SU-DHL-6 (cell line): Measurements from ENCODE around the gene DSTN.

Experiments used
- H2AFZ ChIP-seq: fragments of 200-600 bp; sonication (generic); 2 replicates; pipeline ENCODE4 v1.6.1; 2014; ENCODE audit warnings: low read depth, mild to moderate bottlenecking, moderate library complexity, mixed read lengths, antibody characterized with exemption, low read length; ENCODE audit not compliant: severe bottlenecking
- H3F3A ChIP-seq: fragments of 200-600 bp; shearing (Covaris generic); 2 replicates; pipeline ENCODE4 v1.6.0; 2016; ENCODE audit warnings: antibody characterized with exemption, mild to moderate bottlenecking; ENCODE audit not compliant: insufficient read depth
- H3K27ac ChIP-seq: fragments of 200-600 bp; sonication (generic); 2 replicates; pipeline ENCODE4 v1.5.1; 2016; ENCODE audit warnings: low read depth, mild to moderate bottlenecking, low read length, moderate library complexity, mixed read lengths
- H3K27me3 ChIP-seq: fragments of 200-600 bp; sonication (generic), shearing (Covaris generic); 2 replicates; pipeline ENCODE4 v1.6.0; 2014; ENCODE audit warnings: mild to moderate bottlenecking, low read length
- H3K36me3 ChIP-seq: fragments of 200-600 bp; sonication (generic); 2 replicates; pipeline ENCODE4 v1.6.1; 2014; ENCODE audit warnings: mild to moderate bottlenecking, low read length, mixed read lengths
- H3K4me2 ChIP-seq: fragments of 300-600, 200-600 bp; shearing (Covaris generic), sonication (generic); 2 replicates; pipeline ENCODE4 v1.6.0; 2014; ENCODE audit warnings: low read length, low read depth, mild to moderate bottlenecking; ENCODE audit not compliant: poor library complexity, severe bottlenecking
- H3K4me3 ChIP-seq: fragments of 200-600 bp; sonication (generic); 2 replicates; pipeline ENCODE4 v1.5.1; 2014; ENCODE audit warnings: antibody characterized with exemption, low read length, mild to moderate bottlenecking, mixed read lengths; ENCODE audit not compliant: insufficient read depth, poor library complexity, severe bottlenecking
- H3K79me2 ChIP-seq: fragments of 200-600 bp; sonication (generic); 2 replicates; pipeline ENCODE4 v1.6.1; 2014; ENCODE audit warnings: mild to moderate bottlenecking, low read length, moderate library complexity; ENCODE audit not compliant: insufficient read depth
- H3K9ac ChIP-seq: fragments of 200-600 bp; sonication (generic); 2 replicates; pipeline ENCODE4 v1.7.0; 2014; ENCODE audit warnings: mild to moderate bottlenecking, low read length
- H3K9me2 ChIP-seq: fragments of 200-600 bp; sonication (generic); replicated peaks from 2 replicates; pipeline ENCODE4 v1.6.1; 2014; ENCODE audit warnings: low read length; ENCODE audit not compliant: insufficient read depth
- H3K9me3 ChIP-seq: fragments of 200-600 bp; sonication (generic); 2 replicates; pipeline ENCODE4 v1.6.1; 2014; ENCODE audit warnings: low read length, mixed read lengths; ENCODE audit not compliant: insufficient read depth
- H4K20me1 ChIP-seq: fragments of 200-600 bp; sonication (generic); 2 replicates; pipeline ENCODE4 v1.6.1; 2014; ENCODE audit warnings: low read depth, mild to moderate bottlenecking, antibody characterized with exemption, low read length, moderate library complexity, mixed read lengths
- EZH2phosphoT487 ChIP-seq: fragments of 200-600 bp; sonication (generic), shearing (Covaris generic); conservative IDR thresholded peaks from 2 replicates; pipeline ENCODE4 v1.6.1; 2018; ENCODE audit warnings: mild to moderate bottlenecking, antibody characterized with exemption, low read length, moderate library complexity, mixed read lengths
- TF ChIP-seq, protein P1 (sequence below): fragments of 200-600 bp; sonication (generic); IDR thresholded peaks from one replicate; pipeline ENCODE4 v1.5.1; 2017; ENCODE audit warnings: antibody characterized with exemption, mild to moderate bottlenecking, low read length, moderate library complexity; ENCODE audit not compliant: insufficient read depth, poor library complexity, severe bottlenecking

Gene DSTN

DNA sequence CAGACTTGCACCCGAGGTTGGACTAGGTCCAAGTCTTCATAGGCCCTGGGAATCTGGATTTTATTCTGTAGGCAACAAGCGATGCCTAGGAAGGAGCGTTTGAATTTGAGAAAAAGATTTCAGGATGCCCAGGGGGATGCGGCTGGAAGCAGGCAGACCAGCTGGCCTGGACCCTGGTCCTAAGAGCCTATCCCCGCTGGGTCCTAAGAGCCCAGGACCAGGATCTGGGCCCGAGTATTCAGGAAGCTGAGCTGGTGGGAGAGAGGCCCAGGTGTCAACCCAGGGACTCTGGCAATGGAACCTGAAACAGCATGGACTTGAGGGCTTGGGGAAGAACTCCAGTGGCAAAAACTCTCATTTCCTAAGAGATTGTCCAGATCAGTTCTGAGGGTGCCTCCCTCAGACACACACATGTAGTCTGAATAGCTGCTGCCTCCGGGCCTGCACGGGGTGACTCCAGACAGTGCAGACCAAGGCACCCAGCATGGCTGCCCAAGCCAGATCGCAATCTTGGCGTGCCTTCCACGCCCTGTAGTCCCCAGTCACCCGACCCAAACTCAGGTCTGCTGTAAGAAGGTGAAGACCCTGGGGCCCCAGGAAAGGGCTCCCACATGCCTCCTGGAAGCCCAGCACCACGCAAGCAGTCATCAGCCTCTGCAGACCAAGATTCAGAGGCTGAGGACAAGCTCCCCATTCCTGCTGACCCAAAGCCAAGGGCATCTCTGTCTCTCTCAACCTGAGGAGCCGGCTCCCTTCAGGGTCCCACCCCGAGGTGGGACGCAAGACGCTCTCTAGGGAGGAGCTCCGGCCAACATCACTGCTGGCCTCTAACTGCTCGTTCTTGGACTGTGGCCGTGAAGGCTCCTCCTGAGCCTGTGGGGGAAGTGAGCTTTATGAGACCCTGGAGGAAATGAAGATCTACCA, 77.8 kb downstream of the DSTN start:
- Histone ChIP-seq H3K36me3 (no peaks in the 10 kb centered on the region), H3K9me3 (no peaks in the 10 kb centered on the region), H3K27me3 (no peaks in the 10 kb centered on the region), H4K20me1 (no peaks in the 10 kb centered on the region), H3K9ac (no peak overlapping the region), H2AFZ (no peak overlapping the region), H3K9me2 (no peaks in the 10 kb centered on the region), H3K27ac (no peak overlapping the region), H3K79me2 (no peaks in the 10 kb centered on the region), H3K4me2 (no peak overlapping the region), H3F3A (no peaks in the 10 kb centered on the region), H3K4me3 (no peak overlapping the region)
- TF ChIP-seq, protein P1, sequence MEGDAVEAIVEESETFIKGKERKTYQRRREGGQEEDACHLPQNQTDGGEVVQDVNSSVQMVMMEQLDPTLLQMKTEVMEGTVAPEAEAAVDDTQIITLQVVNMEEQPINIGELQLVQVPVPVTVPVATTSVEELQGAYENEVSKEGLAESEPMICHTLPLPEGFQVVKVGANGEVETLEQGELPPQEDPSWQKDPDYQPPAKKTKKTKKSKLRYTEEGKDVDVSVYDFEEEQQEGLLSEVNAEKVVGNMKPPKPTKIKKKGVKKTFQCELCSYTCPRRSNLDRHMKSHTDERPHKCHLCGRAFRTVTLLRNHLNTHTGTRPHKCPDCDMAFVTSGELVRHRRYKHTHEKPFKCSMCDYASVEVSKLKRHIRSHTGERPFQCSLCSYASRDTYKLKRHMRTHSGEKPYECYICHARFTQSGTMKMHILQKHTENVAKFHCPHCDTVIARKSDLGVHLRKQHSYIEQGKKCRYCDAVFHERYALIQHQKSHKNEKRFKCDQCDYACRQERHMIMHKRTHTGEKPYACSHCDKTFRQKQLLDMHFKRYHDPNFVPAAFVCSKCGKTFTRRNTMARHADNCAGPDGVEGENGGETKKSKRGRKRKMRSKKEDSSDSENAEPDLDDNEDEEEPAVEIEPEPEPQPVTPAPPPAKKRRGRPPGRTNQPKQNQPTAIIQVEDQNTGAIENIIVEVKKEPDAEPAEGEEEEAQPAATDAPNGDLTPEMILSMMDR, result no peak
- TF ChIP-seq EZH2phosphoT487, result no peak

DNA sequence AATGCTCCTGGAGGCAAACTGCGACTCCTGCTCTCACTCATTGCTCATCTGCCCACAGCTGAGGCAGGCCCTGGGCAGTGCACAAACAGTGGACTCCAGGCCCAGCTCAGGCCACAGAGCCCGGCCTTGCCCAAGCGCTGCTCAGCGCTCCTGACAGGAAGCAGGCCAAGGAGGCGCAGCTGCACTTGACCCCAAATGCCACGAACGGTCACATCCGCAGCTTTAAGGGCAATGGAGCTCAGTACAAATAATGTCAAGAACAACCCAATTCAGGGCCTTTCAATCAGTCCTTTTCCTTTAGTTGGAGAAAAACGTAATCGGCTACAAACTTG, 78.4 kb downstream of the DSTN start:
- Histone ChIP-seq H3K79me2 (no peaks in the 10 kb centered on the region), H3K4me3 (no peak overlapping the region), H3K27me3 (no peaks in the 10 kb centered on the region), H2AFZ (no peak overlapping the region), H3K27ac (no peak overlapping the region), H3K9me3 (no peaks in the 10 kb centered on the region), H3K4me2 (no peak overlapping the region), H3F3A (no peaks in the 10 kb centered on the region), H3K36me3 (no peaks in the 10 kb centered on the region), H3K9me2 (no peaks in the 10 kb centered on the region), H4K20me1 (no peaks in the 10 kb centered on the region), H3K9ac (no peak overlapping the region)
- TF ChIP-seq, protein P1, result no peak
- TF ChIP-seq EZH2phosphoT487, result no peak

DNA sequence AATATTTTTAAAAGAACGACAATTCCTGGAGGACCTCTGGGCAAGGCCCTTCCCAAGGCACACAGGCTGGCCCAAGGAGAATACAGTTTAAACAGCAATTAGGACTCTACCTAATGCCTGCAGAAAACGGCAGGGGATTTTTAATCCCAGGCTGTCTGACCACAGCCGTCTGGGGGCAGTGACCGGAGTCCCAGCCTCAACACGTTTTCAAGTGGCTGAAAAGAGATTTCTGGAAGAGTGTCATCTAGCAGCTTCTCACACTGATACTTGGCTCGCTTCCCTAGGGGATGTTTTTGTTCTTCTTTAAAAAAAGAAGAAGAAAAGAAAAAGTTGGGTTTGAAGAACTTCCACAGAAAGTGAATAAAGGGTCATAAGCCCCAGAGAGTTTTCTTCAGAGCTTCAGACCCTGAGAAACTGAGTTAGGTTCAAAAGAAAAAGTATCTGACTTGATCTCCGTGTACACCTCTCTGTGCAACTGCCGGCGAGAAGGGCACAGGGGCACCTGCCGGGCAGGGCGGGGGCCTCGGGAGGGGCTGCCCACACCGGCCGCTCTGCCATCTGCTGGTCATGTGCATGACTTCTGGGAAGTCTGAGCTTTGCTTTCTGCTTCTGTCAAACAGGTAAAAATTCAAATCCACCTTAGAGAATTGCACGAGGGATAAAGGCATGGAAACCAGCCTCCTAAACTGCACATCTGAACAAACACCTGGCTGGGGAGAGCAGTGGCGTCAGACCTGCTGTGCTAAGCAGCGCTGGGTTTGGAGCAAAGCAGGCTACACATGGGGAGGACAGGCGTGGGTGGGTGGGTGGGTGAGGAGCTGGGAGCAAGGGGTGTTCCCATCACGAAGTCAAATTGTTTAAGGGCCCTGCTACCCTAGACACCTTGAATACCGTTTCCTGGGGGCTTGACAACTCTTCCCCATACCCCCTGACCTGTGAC, 79.2 kb downstream of the DSTN start:
- no peak overlapping the region for H3K4me2 ChIP-seq
- no peak overlapping the region for H3K9ac ChIP-seq
- no peaks in the 10 kb centered on the region for H3K9me3 ChIP-seq
- no peak overlapping the region for H2AFZ ChIP-seq
- H3K27me3 ChIP-seq, result no peaks in the 10 kb centered on the region
- H3K4me3 ChIP-seq, result no peak overlapping the region
- no peaks in the 10 kb centered on the region for H3K79me2 ChIP-seq
- no peak overlapping the region for H3K27ac ChIP-seq
- H3K36me3 ChIP-seq, result no peaks in the 10 kb centered on the region
- TF ChIP-seq, protein P1, result peak; percentile 33
- no peak for TF ChIP-seq EZH2phosphoT487
- H3F3A ChIP-seq, result no peaks in the 10 kb centered on the region
- H4K20me1 ChIP-seq, result no peaks in the 10 kb centered on the region
- no peaks in the 10 kb centered on the region for H3K9me2 ChIP-seq
